ENCODE data around the gene RERE.
"Not testable (repeated sequence)": the region's sequence is repeated elsewhere in the genome, so short reads cannot be mapped to it uniquely, and the experiment has no call there.

Gene RERE

GRCh38 chr1:8510041-8510823 lies 307.2 kb downstream of the RERE start:
- DNase-seq (ENCODE audit: low spot score) = peak; percentile 46

GRCh38 chr1:8509579-8509978 lies 307.9 kb downstream of the RERE start:
- DNase-seq (ENCODE audit: low spot score) = no peak

- no peak for DNase-seq (ENCODE audit: low spot score)
Observed at GRCh38 chr1:8506995-8507615, 310.3 kb downstream of the RERE start.

GRCh38 chr1:8506456-8506855 lies 311.0 kb downstream of the RERE start:
- no peak for DNase-seq (ENCODE audit: low spot score)

GRCh38 chr1:8503842-8504241 lies 313.6 kb downstream of the RERE start:
- DNase-seq (ENCODE audit: low spot score) = no peak

GRCh38 chr1:8502949-8503348 lies 314.5 kb downstream of the RERE start:
- not testable (repeated sequence) for DNase-seq (ENCODE audit: low spot score)

- DNase-seq (ENCODE audit: low spot score) = no peak
Observed at GRCh38 chr1:8497210-8497819, 320.1 kb downstream of the RERE start.

- DNase-seq (ENCODE audit: low spot score) = peak; percentile 44
Observed at GRCh38 chr1:8496473-8496872, 321.0 kb downstream of the RERE start.

- peak; percentile 52 for DNase-seq (ENCODE audit: low spot score)
Observed at GRCh38 chr1:8495928-8496401, 321.5 kb downstream of the RERE start.

GRCh38 chr1:8494681-8495080 lies 322.8 kb downstream of the RERE start:
- no peak for DNase-seq (ENCODE audit: low spot score)

GRCh38 chr1:8493916-8494540 lies 323.4 kb downstream of the RERE start:
- DNase-seq (ENCODE audit: low spot score) = no peak

- DNase-seq (ENCODE audit: low spot score) = no peak
Observed at GRCh38 chr1:8487249-8487648, 330.2 kb downstream of the RERE start.

- DNase-seq (ENCODE audit: low spot score) = no peak
Observed at GRCh38 chr1:8486047-8486446, 331.4 kb downstream of the RERE start.

GRCh38 chr1:8483586-8483985 lies 333.9 kb downstream of the RERE start:
- DNase-seq (ENCODE audit: low spot score) = no peak

- no peak for DNase-seq (ENCODE audit: low spot score)
Observed at GRCh38 chr1:8482979-8483381, 334.5 kb downstream of the RERE start.

GRCh38 chr1:8481650-8482380 lies 335.6 kb downstream of the RERE start:
- DNase-seq (ENCODE audit: low spot score) = no peak

- no peak for DNase-seq (ENCODE audit: low spot score)
Observed at GRCh38 chr1:8478566-8478965, 338.9 kb downstream of the RERE start.

GRCh38 chr1:8477983-8478362 lies 339.5 kb downstream of the RERE start:
- DNase-seq (ENCODE audit: low spot score) = no peak

- DNase-seq (ENCODE audit: low spot score) = no peak
Observed at GRCh38 chr1:8477166-8477982, 340.1 kb downstream of the RERE start.

GRCh38 chr1:8476006-8476405 lies 341.4 kb downstream of the RERE start:
- DNase-seq (ENCODE audit: low spot score) = no peak

- DNase-seq (ENCODE audit: low spot score) = no peak
Observed at GRCh38 chr1:8474369-8474768, 343.1 kb downstream of the RERE start.
